Colonic mucosa (tissue), 4 donors: Measurements from ENCODE around the gene ZBTB33. TPM values are rescaled to one million over a fixed set of nuclear protein-coding genes. Genes with fewer than 3 reads are reported as not detected.

Experiments
- DNase-seq: peaks from one replicate; pipeline ENCODE4 v3.0.0-alpha.2; 2020
- H3K27ac ChIP-seq: fragments of 200-600 bp; one replicate; pipeline ENCODE4 v1.8.0; 2021
- H3K27me3 ChIP-seq: fragments of 200-600 bp; one replicate; pipeline ENCODE4 v1.8.0; 2021
- H3K36me3 ChIP-seq: fragments of 200-600 bp; one replicate; pipeline ENCODE4 v1.8.0; 2021
- H3K4me1 ChIP-seq: fragments of 200-600 bp; one replicate; pipeline ENCODE4 v1.8.0; 2021; ENCODE audit warnings: mild to moderate bottlenecking
- H3K4me3 ChIP-seq: fragments of 200-600 bp; one replicate; pipeline ENCODE4 v1.8.0; 2021
- H3K9ac ChIP-seq, 2 donors: one replicate each; pipeline ENCODE4 v1.7.0; 2013; ENCODE audit warnings: control low read depth in 2 of 2, low read depth in 2 of 2, low read length in 2 of 2
- H3K9me3 ChIP-seq: fragments of 200-600 bp; one replicate; pipeline ENCODE4 v1.8.0; 2021
- intact Hi-C: fragments of 100-400 bp; cut with DNase I; formaldehyde crosslinking; loops from one replicate; pipeline ENCODE4 v1.14.1; 2022
- total RNA-seq, 2 donors: library from RNA; stranded (reverse); fragmentation: NEBNext Ultra II Directional in 1 of 2; extraction: Animal tissue kit (Norgen Biotek cat#: 25700) in 1 of 2; gene quantifications; one replicate each; pipeline ENCODE4 v1.2.1, GENCODE V29; 2021
- TF ChIP-seq, protein P1 (sequence below): fragments of 200-600 bp; IDR thresholded peaks from one replicate; pipeline ENCODE4 v1.8.0; 2022; ENCODE audit warnings: antibody characterized with exemption, mild to moderate bottlenecking
- donor health status: healthy.
- donor health status: DM: no; HTN: no; CAD: no.
- donor health status: DM: no; HTN: no; CAD: no.

The ZBTB33 gene, protein sequence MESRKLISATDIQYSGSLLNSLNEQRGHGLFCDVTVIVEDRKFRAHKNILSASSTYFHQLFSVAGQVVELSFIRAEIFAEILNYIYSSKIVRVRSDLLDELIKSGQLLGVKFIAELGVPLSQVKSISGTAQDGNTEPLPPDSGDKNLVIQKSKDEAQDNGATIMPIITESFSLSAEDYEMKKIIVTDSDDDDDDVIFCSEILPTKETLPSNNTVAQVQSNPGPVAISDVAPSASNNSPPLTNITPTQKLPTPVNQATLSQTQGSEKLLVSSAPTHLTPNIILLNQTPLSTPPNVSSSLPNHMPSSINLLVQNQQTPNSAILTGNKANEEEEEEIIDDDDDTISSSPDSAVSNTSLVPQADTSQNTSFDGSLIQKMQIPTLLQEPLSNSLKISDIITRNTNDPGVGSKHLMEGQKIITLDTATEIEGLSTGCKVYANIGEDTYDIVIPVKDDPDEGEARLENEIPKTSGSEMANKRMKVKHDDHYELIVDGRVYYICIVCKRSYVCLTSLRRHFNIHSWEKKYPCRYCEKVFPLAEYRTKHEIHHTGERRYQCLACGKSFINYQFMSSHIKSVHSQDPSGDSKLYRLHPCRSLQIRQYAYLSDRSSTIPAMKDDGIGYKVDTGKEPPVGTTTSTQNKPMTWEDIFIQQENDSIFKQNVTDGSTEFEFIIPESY
- 10 to 100 TPM; 11.3 to 13.6 TPM for total RNA-seq

DNA sequence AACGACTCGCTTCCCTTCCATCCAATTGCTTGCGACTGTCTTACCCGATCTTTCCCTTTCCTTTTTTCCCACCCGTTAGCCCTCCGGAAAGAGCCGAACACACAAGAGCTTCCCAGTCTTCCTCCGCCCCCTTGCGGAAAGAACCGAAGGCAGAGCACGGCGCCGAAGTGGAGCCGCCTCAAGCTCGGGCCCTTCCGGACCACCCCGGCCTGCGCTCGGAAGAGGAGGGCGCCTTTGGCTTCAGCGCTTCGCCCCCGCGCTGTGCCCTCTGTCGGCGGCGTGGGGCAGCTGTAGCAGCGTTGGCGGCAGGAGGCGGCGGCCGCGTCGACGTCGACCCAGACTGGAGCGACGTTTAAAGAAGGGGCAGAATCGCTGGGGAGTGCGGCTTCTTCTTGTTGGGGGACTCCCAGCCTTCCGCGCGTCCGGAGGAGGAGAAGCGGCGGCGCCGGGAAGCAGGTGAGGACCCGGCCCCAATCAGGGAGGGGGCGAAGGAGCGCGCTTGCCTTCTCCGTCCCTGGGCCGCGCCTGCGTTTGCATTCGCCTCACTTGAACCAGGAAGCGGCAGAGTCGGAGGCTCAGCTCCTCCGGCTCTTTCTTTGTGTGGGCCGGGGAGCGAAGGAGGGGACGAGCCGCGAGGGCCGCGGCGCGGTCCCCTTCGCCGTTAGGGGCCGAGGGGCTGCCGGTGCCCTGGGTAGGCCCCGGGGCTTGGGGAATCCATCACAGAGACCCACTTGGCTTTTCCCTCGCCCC lies at the start of gene ZBTB33:
Gene ZBTB33 (plus strand): TSS at position 291 of the 750 bp plus-strand sequence. CDS start 2,604 bp downstream, outside the sequence.
- peak; percentile 90 for DNase-seq
- peak within 1 kb of the TSS; percentile 53 for H3K4me3 ChIP-seq
- no peaks in the 10 kb centered on the region for H3K4me1 ChIP-seq
- H3K9me3 ChIP-seq: no peaks in the 10 kb centered on the region
- no peaks in the 10 kb centered on the region for H3K36me3 ChIP-seq
- H3K9ac ChIP-seq: peak within 1 kb of the TSS; percentile 76 to 80
- H3K27me3 ChIP-seq: no peaks in the 10 kb centered on the region
- intact Hi-C loops: no loop called here
- H3K27ac ChIP-seq: peak within 1 kb of the TSS; percentile 81
- TF ChIP-seq, protein P1, sequence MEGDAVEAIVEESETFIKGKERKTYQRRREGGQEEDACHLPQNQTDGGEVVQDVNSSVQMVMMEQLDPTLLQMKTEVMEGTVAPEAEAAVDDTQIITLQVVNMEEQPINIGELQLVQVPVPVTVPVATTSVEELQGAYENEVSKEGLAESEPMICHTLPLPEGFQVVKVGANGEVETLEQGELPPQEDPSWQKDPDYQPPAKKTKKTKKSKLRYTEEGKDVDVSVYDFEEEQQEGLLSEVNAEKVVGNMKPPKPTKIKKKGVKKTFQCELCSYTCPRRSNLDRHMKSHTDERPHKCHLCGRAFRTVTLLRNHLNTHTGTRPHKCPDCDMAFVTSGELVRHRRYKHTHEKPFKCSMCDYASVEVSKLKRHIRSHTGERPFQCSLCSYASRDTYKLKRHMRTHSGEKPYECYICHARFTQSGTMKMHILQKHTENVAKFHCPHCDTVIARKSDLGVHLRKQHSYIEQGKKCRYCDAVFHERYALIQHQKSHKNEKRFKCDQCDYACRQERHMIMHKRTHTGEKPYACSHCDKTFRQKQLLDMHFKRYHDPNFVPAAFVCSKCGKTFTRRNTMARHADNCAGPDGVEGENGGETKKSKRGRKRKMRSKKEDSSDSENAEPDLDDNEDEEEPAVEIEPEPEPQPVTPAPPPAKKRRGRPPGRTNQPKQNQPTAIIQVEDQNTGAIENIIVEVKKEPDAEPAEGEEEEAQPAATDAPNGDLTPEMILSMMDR: peak; percentile 57

DNA sequence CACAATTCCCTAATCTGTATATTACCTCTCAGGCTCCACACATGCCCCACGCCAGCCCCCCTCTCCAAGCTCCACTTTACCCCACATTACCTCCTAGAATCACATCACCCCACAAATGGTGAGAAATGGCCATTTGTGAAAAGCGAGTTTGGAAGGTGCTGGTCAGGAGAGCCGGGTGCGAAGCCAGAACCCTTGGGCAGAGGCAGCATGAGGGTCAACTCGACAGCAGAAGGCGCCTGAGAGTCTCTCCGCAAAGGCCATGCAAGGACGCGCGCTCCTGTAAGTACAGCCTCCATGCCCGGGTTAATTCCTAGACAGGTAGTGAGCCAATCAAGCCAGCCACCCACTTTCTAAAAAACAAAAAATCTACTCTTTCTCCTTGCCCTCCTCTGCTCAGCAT lies 49.8 kb upstream of the ZBTB33 start:
- intact Hi-C loops: loop anchor here (10.0 kb wide), 1 partner anchor 116 kb away; no protein-coding TSS in a partner anchor
- Histone ChIP-seq H3K4me3 (no peak overlapping the region), H3K9ac (no peak overlapping the region), H3K4me1 (no peaks in the 10 kb centered on the region), H3K27ac (no peak overlapping the region), H3K36me3 (no peaks in the 10 kb centered on the region), H3K9me3 (no peaks in the 10 kb centered on the region), H3K27me3 (no peaks in the 10 kb centered on the region)
- DNase-seq: no peak
- TF ChIP-seq, protein P1: no peak

DNA sequence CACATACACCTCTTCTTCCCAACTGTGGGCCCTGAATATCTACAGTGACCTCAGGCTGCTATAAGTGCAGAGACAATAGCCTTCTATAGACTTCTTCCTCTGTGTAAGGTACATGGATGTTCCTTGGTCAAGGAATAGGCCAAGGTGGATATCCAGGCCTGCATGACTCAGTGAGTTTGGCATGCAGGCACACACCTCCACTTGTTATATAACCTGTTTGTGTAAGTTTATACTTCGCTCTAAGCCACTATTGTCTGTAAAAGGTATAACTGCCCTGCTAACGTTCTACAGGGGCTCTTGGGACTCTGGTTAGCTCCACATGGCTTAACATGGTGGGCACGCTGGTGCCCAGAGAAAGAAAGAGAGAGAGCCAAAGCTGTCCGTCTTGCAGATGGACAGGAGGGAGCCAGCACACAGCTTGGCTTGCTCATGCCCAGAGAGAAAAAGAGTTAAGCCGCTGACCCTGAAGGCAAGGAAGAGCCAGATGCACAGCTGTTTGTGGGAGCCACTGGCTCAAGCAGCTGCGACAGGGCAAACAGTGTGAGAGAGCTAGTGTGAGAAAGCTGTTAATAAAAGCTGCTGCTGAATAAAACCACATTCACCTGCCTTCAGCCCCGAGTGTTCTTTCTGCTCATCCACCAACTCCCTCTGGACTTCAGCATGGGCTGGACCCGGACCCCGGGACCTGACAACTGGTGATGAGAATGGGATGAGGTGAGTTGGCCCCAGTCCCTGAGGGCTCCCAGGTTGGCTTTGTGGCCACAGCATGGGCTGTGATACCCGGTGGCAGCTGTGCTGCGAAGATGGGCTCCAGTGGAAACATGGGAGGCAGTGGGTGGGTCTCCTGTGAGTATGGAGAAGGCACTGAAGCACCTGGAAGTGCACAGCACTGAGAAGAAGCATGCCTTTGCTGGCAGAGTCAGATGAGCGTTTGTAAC lies 44.5 kb upstream of the ZBTB33 start:
- Histone ChIP-seq H3K4me3 (no peak overlapping the region), H3K9me3 (no peaks in the 10 kb centered on the region), H3K36me3 (no peaks in the 10 kb centered on the region), H3K9ac (no peak overlapping the region), H3K4me1 (no peaks in the 10 kb centered on the region), H3K27ac (no peak overlapping the region), H3K27me3 (no peaks in the 10 kb centered on the region)
- intact Hi-C loops: loop anchor here (10.0 kb wide), 1 partner anchor 121 kb away; no protein-coding TSS in a partner anchor
- TF ChIP-seq, protein P1: no peak
- DNase-seq: no peak

- no peak overlapping the region for H3K9ac ChIP-seq
- H3K27ac ChIP-seq: no peak overlapping the region
- H3K9me3 ChIP-seq: no peaks in the 10 kb centered on the region
- H3K4me1 ChIP-seq: no peaks in the 10 kb centered on the region
- H3K4me3 ChIP-seq: no peak overlapping the region
- TF ChIP-seq, protein P1: no peak
- intact Hi-C loops: loop anchor here (10.0 kb wide), 1 partner anchor 122 kb away; no protein-coding TSS in a partner anchor
- no peaks in the 10 kb centered on the region for H3K27me3 ChIP-seq
- H3K36me3 ChIP-seq: no peaks in the 10 kb centered on the region
- no peak for DNase-seq
Measured at GRCh38 chrX:120207009-120207605, 43.5 kb upstream of the ZBTB33 start.
